ENCODE measurements around the gene DCUN1D3. TPM values are rescaled to one million over a fixed set of nuclear protein-coding genes. Genes with fewer than 3 reads are reported as not detected.

DCUN1D3 gene
- total RNA-seq, 1 donor from 2014 or later = 24.2 TPM

GRCh38 chr16:20918486-20919239 lies 18.5 kb upstream of the DCUN1D3 start:
- DNase-seq (ENCODE audit: low spot score, unreplicated experiment) = no peak
- Mint-ChIP-seq H3K27ac (no peak overlapping the region), H3K9me3 (ENCODE audit: low read depth) (no peaks in the 10 kb centered on the region), H3K36me3 (ENCODE audit: insufficient read depth) (peaks cover 11% of the 10 kb centered on the region), H3K27me3 (no peaks in the 10 kb centered on the region), H3K4me3 (ENCODE audit: low read depth) (no peak overlapping the region), H3K4me1 (ENCODE audit: low read depth) (peaks cover 3% of the 10 kb centered on the region)
- TF ChIP-seq, protein P1, sequence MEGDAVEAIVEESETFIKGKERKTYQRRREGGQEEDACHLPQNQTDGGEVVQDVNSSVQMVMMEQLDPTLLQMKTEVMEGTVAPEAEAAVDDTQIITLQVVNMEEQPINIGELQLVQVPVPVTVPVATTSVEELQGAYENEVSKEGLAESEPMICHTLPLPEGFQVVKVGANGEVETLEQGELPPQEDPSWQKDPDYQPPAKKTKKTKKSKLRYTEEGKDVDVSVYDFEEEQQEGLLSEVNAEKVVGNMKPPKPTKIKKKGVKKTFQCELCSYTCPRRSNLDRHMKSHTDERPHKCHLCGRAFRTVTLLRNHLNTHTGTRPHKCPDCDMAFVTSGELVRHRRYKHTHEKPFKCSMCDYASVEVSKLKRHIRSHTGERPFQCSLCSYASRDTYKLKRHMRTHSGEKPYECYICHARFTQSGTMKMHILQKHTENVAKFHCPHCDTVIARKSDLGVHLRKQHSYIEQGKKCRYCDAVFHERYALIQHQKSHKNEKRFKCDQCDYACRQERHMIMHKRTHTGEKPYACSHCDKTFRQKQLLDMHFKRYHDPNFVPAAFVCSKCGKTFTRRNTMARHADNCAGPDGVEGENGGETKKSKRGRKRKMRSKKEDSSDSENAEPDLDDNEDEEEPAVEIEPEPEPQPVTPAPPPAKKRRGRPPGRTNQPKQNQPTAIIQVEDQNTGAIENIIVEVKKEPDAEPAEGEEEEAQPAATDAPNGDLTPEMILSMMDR (IDR thresholded peaks at IDR 0.05; ENCODE audit: unreplicated experiment) = no peak

DNA sequence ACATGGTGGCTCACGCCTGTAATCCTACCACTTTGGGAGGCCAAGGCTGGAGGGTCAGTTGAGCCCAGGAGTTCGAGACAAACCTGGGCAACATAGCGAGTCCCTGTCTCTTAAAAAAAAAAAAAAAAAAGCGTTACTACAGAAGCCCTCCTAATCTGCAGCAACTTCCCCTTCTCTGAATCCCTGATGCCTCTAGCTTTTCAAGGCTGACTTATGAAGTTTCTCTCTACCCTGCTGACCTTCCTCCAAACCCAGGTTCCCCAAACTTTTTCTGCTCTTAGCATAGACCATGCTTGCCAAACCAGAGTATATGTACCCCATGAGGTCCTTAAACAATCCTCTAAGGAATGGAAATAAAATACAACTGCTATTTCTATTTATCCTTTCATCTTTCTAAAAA lies 16.8 kb upstream of the DCUN1D3 start:
- Mint-ChIP-seq H3K4me1 (ENCODE audit: low read depth) (peaks cover 4% of the 10 kb centered on the region), H3K27me3 (no peaks in the 10 kb centered on the region), H3K36me3 (ENCODE audit: insufficient read depth) (peaks cover 10% of the 10 kb centered on the region), H3K27ac (no peak overlapping the region), H3K9me3 (ENCODE audit: low read depth) (no peaks in the 10 kb centered on the region), H3K4me3 (ENCODE audit: low read depth) (no peak overlapping the region)
- TF ChIP-seq, protein P1 (IDR thresholded peaks at IDR 0.05; ENCODE audit: unreplicated experiment) = no peak
- DNase-seq (ENCODE audit: low spot score, unreplicated experiment) = no peak

DNA sequence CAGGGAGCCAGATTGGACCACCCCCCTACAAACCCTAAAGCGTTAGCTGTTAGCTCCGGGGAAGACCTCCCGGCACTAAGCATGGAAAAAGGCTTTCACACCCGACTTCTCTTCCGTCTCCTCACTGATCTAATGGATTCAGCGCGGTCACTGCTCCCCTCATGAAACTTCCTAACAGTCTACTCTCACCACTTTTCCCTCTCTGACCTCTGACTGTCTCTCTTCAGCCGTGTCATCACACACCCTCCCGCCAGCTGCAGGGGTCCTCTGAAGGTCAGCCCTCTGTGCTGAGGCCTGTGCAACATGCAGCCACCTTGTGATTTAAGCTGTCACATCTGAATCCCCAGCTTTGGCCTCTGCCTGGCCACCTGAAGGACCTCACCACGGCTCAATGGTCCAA lies 16.1 kb upstream of the DCUN1D3 start:
- Mint-ChIP-seq H3K27me3 (no peaks in the 10 kb centered on the region), H3K27ac (no peak overlapping the region), H3K36me3 (ENCODE audit: insufficient read depth) (peaks cover 10% of the 10 kb centered on the region), H3K9me3 (ENCODE audit: low read depth) (no peaks in the 10 kb centered on the region), H3K4me3 (ENCODE audit: low read depth) (no peak overlapping the region), H3K4me1 (ENCODE audit: low read depth) (peaks cover 4% of the 10 kb centered on the region)
- TF ChIP-seq, protein P1 (IDR thresholded peaks at IDR 0.05; ENCODE audit: unreplicated experiment) = no peak
- DNase-seq (ENCODE audit: low spot score, unreplicated experiment) = no peak

GRCh38 chr16:20911361-20911760 lies 11.2 kb upstream of the DCUN1D3 start:
- Mint-ChIP-seq H3K4me1 (ENCODE audit: low read depth) (peaks cover 7% of the 10 kb centered on the region), H3K27me3 (no peaks in the 10 kb centered on the region), H3K9me3 (ENCODE audit: low read depth) (no peaks in the 10 kb centered on the region), H3K27ac (no peak overlapping the region), H3K36me3 (ENCODE audit: insufficient read depth) (peaks cover 8% of the 10 kb centered on the region), H3K4me3 (ENCODE audit: low read depth) (no peak overlapping the region)
- no peak for DNase-seq (ENCODE audit: low spot score, unreplicated experiment)
- TF ChIP-seq, protein P1 (IDR thresholded peaks at IDR 0.05; ENCODE audit: unreplicated experiment) = no peak

DNA sequence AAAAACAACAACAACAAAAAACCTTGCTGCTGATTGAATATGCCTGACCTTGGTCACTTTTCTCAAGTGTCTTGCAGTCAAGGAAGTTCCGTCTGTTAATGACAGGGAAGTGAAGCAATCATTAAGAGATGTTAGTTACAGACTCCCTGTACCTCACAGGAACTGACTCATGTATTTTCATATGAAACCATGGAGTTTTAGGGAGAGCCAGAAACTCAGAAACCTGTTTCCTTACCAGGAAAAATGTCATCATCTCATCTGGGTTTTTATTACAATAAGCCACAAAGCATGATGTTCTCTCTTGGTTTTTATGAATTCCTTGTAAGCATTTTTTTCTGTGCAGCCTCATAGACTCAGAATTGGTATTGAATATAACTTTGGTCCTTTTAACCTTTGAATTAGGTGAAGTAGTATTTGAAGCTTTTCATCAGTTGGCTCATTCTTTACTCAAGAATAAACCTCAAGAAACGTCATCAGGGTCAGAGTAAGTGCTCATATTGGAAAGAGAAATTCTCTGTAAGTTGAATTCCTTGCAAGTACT lies 10.7 kb upstream of the DCUN1D3 start:
- TF ChIP-seq, protein P1 (IDR thresholded peaks at IDR 0.05; ENCODE audit: unreplicated experiment) = no peak
- no peak overlapping the region for H3K27ac Mint-ChIP-seq
- no peaks in the 10 kb centered on the region for H3K27me3 Mint-ChIP-seq
- no peaks in the 10 kb centered on the region for H3K9me3 Mint-ChIP-seq (ENCODE audit: low read depth)
- H3K36me3 Mint-ChIP-seq (ENCODE audit: insufficient read depth) = peaks cover 5% of the 10 kb centered on the region
- DNase-seq (ENCODE audit: low spot score, unreplicated experiment) = no peak
- peaks cover 11% of the 10 kb centered on the region for H3K4me1 Mint-ChIP-seq (ENCODE audit: low read depth)
- no peak overlapping the region for H3K4me3 Mint-ChIP-seq (ENCODE audit: low read depth)
